GM10248 (cell line): ENCODE measurements around the gene ZNHIT1.

ENCODE experiments used
- CTCF ChIA-PET: fragments of 300-600 bp; sonication (Branson Sonifier 250); formaldehyde crosslinking; extraction: SDS; loops from one replicate; lab custom pipeline; 2021; ENCODE audit warnings: antibody characterized with exemption; lab: Yijun Ruan, JAX
- POLR2A ChIA-PET: fragments of 350-650 bp; sonication (Branson Sonifier 250); formaldehyde crosslinking; extraction: SDS; loops from one replicate; lab custom pipeline; 2020; ENCODE audit warnings: antibody characterized with exemption; lab: Yijun Ruan, JAX
- DNase-seq: peaks from one replicate; pipeline ENCODE4 v3.0.0; 2012; ENCODE audit errors: extremely low spot score
- CTCF ChIP-seq: IDR thresholded peaks from 2 replicates; pipeline ENCODE4 v1.5.1; 2012; ENCODE audit warnings: mild to moderate bottlenecking, low read depth; ENCODE audit errors: extremely low read depth, missing control alignments, control extremely low read depth

ZNHIT1 gene

GRCh38 chr7:101226721-101227120, 8.8 kb downstream of the ZNHIT1 start:
- POLR2A ChIA-PET: interaction anchor here (0.7 kb wide), 1 partner anchor 9 kb away, joined by 3 read pairs; the partner anchor contains the start of genes PLOD3 and ZNHIT1
- no peak for DNase-seq
- TF ChIP-seq CTCF: no peak
- CTCF ChIA-PET: interaction anchor here (0.8 to 7.0 kb wide), 6 partner anchors 9 to 69 kb away, joined by 3 to 49 read pairs (median 3); partner anchors contain the start of genes FIS1, PLOD3 and ZNHIT1

GRCh38 chr7:101231644-101232043, 13.7 kb downstream of the ZNHIT1 start:
- DNase-seq: no peak
- ChIA-PET POLR2A (no interaction called here), CTCF (interaction anchor here (1.0 to 7.0 kb wide), 2 partner anchors 12 to 13 kb away, joined by 3 to 49 read pairs; partner anchors contain the start of gene FIS1)
- no peak for TF ChIP-seq CTCF

- ChIA-PET POLR2A (no interaction called here), CTCF (interaction anchor here (1.0 kb wide), 1 partner anchor 12 kb away, joined by 3 read pairs; no protein-coding TSS in a partner anchor)
- DNase-seq: no peak
- no peak for TF ChIP-seq CTCF
Measured at GRCh38 chr7:101232141-101232850, 14.3 kb downstream of the ZNHIT1 start.

- ChIA-PET CTCF (interaction anchor here (2.3 to 3.7 kb wide), 2 partner anchors 10 to 49 kb away, joined by 7 to 21 read pairs; partner anchors contain the start of gene FIS1), POLR2A (no interaction called here)
- no peak for TF ChIP-seq CTCF
- DNase-seq: no peak
Measured at GRCh38 chr7:101233907-101234547, 16.1 kb downstream of the ZNHIT1 start.

GRCh38 chr7:101234636-101235035, 16.7 kb downstream of the ZNHIT1 start:
- DNase-seq: no peak
- no peak for TF ChIP-seq CTCF
- CTCF ChIA-PET: interaction anchor here (1.7 to 3.7 kb wide), 3 partner anchors 9 to 48 kb away, joined by 4 to 21 read pairs (median 7); partner anchors contain the start of gene FIS1
- POLR2A ChIA-PET: no interaction called here

GRCh38 chr7:101235050-101235449, 17.1 kb downstream of the ZNHIT1 start:
- peak; percentile 24 for TF ChIP-seq CTCF
- ChIA-PET CTCF (interaction anchor here (1.7 to 3.7 kb wide), 3 partner anchors 9 to 48 kb away, joined by 4 to 21 read pairs (median 7); partner anchors contain the start of gene FIS1), POLR2A (interaction anchor here (0.6 kb wide), 1 partner anchor 14 kb away, joined by 4 read pairs; no protein-coding TSS in a partner anchor)
- DNase-seq: no peak
